Small intestine (tissue), 7 donors: Measurements from ENCODE around the gene DLG2. TPM values are rescaled to one million over a fixed set of nuclear protein-coding genes. Genes with fewer than 3 reads are reported as not detected.

Experiments used
- DNase-seq, 2 donors: peaks; one replicate each; pipeline versions ENCODE4 v3.0.0 to v3.0.0-alpha.2; 2013
- FAIRE-seq: peaks from 2 replicates; lab custom pipeline; 2012; peaks lifted over from hg19 to GRCh38; lab: Jason Lieb, UNC
- H3K27ac ChIP-seq, 3 donors: one replicate each; pipeline ENCODE4 v1.5.1; 2013; ENCODE audit warnings: low read length in 2 of 3, mild to moderate bottlenecking in 2 of 3, control low read depth in 1 of 3, inconsistent platforms in 1 of 3, low read depth in 1 of 3, moderate library complexity in 1 of 3
- H3K27me3 ChIP-seq, 3 donors: one replicate each; pipeline ENCODE4 v1.6.1; 2013; ENCODE audit warnings: low read length in 3 of 3, inconsistent platforms in 1 of 3; ENCODE audit not compliant: control insufficient read depth in 3 of 3, insufficient read depth in 3 of 3
- H3K36me3 ChIP-seq, 3 donors: one replicate each; pipeline ENCODE4 v1.6.1; 2013; ENCODE audit warnings: low read length in 3 of 3, inconsistent platforms in 1 of 3, low read depth in 1 of 3, mild to moderate bottlenecking in 1 of 3, moderate library complexity in 1 of 3; ENCODE audit not compliant: control insufficient read depth in 3 of 3, insufficient read depth in 2 of 3
- H3K4me1 ChIP-seq, 3 donors: one replicate each; pipeline ENCODE4 v1.6.1; 2013; ENCODE audit warnings: low read length in 2 of 3, inconsistent platforms in 1 of 3, low read depth in 1 of 3, mild to moderate bottlenecking in 1 of 3, moderate library complexity in 1 of 3; ENCODE audit not compliant: control insufficient read depth in 3 of 3, insufficient read depth in 2 of 3
- H3K4me3 ChIP-seq, 3 donors: one replicate each; pipeline ENCODE4 v1.5.1; 2013; ENCODE audit warnings: low read length in 3 of 3, control low read depth in 1 of 3, inconsistent platforms in 1 of 3, low read depth in 1 of 3, mild to moderate bottlenecking in 1 of 3, moderate library complexity in 1 of 3
- H3K9me3 ChIP-seq, 2 donors: one replicate each; pipeline ENCODE4 v1.6.1; 2013; ENCODE audit warnings: low read depth in 1 of 2, low read length in 1 of 2; ENCODE audit not compliant: control insufficient read depth in 2 of 2, insufficient read depth in 1 of 2
- whole genome bisulfite sequencing, 3 donors: extraction: QIAGEN DNeasy Blood & Tissue Kit; methylation state at CpG; one replicate each; pipeline ENCODE4 v1.1.7; 2013; 5-methylcytosine and 5-hydroxymethylcytosine counted together
- polyA plus RNA-seq, 4 donors: library from polyadenylated mRNA; stranded (reverse) in 3 of 4; unstranded in 1 of 4; fragments of 200-250 nt in 3 of 4; fragments of 120-200 nt in 1 of 4; gene quantifications; one replicate each; pipeline versions ENCODE4 v1.2.1 to v1.2.3, GENCODE V29; 2013
- donor health status: healthy with polysubstance abuse.
- donor health status: control.
- donor health status: control.
- donor health status: Bipolar disorder and iron deficiency.
- donor health status: healthy.

DLG2 gene
- polyA plus RNA-seq, 4 donors: 0.22 to 1.6 (median 1.1) TPM

DNA sequence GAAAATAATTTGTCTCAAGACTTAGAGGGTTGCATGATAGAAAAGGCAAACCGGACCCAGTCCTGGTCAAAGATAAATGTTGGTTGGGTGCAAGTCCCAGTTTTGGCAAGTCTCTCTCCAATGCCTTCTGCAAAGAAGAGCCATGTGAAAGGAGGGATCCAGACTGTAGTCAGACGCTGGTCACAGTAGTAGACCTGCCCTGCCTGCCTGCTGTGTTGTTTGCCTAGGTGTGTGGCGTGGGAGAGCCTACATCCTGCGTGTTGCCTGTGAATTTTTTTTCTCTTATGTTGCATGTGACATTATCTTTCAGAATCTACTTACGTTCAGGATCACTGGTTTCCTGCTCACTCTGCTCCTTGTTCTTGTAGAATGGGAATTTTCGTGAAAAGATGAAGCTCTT is 2143.3 kb downstream of the DLG2 start:
- WGBS, 3 donors: 63 to 76% (median 63%) methylated on average over 6 of the region's 6 CpGs
- no peak overlapping the region for H3K4me3 ChIP-seq
- no peak for FAIRE-seq

DNA sequence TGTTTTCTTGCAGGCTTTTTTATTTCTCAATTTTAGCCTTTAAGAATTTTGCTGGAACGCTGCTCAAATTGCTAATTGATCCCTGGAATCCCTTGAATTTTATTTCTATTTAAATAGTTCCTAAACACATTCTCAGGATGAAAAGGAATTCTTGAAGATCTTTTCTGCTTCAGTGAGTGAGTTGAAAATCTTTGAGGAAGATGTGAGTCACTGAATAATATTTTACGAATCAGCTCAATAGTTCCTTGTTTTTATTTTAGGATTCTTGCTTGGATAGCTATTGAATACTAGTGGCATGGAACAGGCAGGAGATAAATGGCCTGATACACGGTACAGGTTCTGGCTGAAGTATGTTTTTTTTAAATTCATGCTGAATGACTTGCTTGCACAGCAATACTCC is 2146.3 kb downstream of the DLG2 start:
- no peaks in the 10 kb centered on the region for H3K27me3 ChIP-seq
- WGBS, 3 donors: 56 to 70% (median 58%) methylated on average over 3 of the region's 3 CpGs
- H3K36me3 ChIP-seq: no peaks in the 10 kb centered on the region
- FAIRE-seq (no peak), DNase-seq (no peak)
- H3K27ac ChIP-seq: no peak overlapping the region
- H3K4me3 ChIP-seq: no peak overlapping the region
- no peaks in the 10 kb centered on the region for H3K4me1 ChIP-seq
- no peaks in the 10 kb centered on the region for H3K9me3 ChIP-seq

More for the DNA sequence above, 2143.3 kb downstream of the DLG2 start:
- Histone ChIP-seq H3K4me1 (no peaks in the 10 kb centered on the region), H3K27me3 (no peaks in the 10 kb centered on the region), H3K36me3 (no peaks in the 10 kb centered on the region), H3K9me3 (no peaks in the 10 kb centered on the region), H3K27ac (no peak overlapping the region)
- no peak for DNase-seq

DNA sequence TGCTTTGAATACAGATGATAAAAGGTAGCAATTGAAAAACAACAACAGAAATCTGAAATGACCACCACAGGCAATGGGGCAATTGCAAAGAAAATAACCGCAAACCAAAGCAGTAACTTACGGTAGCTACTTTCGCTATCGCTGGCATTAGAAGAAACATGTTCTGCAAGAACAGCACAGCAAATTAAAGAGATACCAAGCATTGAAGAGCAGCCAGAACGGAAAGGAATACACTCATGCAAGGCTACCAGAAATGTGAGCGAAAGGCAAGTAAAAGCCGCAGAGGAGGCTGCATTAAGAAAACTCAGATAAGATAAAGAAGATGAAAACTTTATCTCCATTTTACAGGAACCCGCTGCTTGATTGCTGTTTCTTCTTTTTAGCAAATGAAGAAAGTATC is 2146.9 kb downstream of the DLG2 start:
- Histone ChIP-seq H3K27me3 (no peaks in the 10 kb centered on the region), H3K27ac (no peak overlapping the region), H3K36me3 (no peaks in the 10 kb centered on the region), H3K9me3 (no peaks in the 10 kb centered on the region), H3K4me3 (no peak overlapping the region), H3K4me1 (no peaks in the 10 kb centered on the region)
- no peak for FAIRE-seq
- 86% methylated on average over 8 of the region's 8 CpGs for WGBS, 3 donors
- DNase-seq: no peak

DNA sequence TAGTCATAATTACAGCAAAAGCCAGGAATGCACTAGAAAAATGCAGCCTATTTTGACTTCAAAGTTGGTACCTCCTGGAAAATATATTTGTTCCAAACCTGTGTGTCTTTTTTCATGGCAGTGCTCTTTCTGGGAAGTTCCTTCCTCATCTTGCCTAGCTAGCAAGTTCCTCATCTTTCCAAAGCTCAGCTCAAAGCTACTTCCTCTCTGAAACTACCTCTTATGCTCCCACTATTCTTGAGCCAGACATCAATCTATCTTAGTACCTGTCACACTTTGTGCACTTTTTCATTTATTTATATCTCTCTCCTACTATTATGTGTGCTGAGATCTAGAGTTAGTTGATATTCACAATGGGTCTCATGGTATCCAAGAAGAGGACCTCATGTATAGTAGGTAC is 2149.4 kb downstream of the DLG2 start:
- no peaks in the 10 kb centered on the region for H3K9me3 ChIP-seq
- H3K4me3 ChIP-seq: no peak overlapping the region
- FAIRE-seq (no peak), DNase-seq (no peak)
- no peaks in the 10 kb centered on the region for H3K27me3 ChIP-seq
- H3K36me3 ChIP-seq: no peaks in the 10 kb centered on the region
- no peak overlapping the region for H3K27ac ChIP-seq
- H3K4me1 ChIP-seq: no peaks in the 10 kb centered on the region

DNA sequence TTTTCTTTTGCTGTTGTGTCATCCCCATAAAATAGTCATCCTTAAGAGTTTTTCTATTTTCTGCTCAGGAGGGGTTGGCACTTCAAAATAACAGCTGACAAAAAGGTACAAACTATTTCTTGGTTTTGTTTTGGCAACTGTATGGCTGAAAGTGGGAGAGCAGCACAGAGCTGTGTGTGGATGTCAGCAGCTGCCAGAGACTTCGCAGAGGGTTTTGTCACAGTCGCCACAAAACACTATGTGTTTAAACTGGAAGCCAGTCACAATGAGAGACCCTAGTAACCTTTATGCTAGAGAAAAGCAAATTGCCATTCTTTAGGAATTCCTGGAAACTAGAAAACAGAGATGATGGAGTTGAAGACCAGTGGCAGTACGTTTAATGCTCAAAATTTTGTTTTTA is 2151.4 kb downstream of the DLG2 start:
- DNase-seq: no peak
- WGBS, 3 donors: 72 to 86% (median 78%) methylated on average over 3 of the region's 3 CpGs
- no peaks in the 10 kb centered on the region for H3K9me3 ChIP-seq
- H3K27me3 ChIP-seq: no peaks in the 10 kb centered on the region
- H3K27ac ChIP-seq: no peak overlapping the region
- H3K4me1 ChIP-seq: peaks cover 0 to 7% (median 0%) of the 10 kb centered on the region in 3 donors
- H3K4me3 ChIP-seq: no peak overlapping the region
- no peaks in the 10 kb centered on the region for H3K36me3 ChIP-seq
- no peak for FAIRE-seq

DNA sequence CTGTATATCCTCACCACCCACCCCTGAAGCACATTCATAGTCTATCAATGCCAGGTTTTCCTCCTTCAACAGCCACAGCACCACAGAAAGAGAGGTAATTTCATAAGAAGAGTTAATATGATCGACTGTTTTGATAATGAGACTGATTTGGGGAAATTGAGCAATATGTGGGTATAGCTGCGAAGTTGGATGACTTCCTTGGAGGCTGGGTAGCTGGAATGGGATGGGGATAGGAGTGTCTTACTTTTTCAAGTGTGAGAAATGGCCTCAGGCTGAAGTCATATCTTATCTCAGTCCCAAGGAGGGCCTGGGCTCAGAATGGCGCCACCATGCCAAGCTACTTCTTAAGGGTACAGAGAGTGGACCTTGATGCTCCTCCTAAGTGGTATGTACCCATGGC is 2153.4 kb downstream of the DLG2 start:
- no peak for FAIRE-seq
- no peaks in the 10 kb centered on the region for H3K9me3 ChIP-seq
- peak overlapping the region in 1 of 3 donors; percentile 61 for H3K27ac ChIP-seq
- WGBS, 3 donors: 55 to 75% (median 65%) methylated on average over 3 of the region's 3 CpGs
- DNase-seq: no peak
- H3K36me3 ChIP-seq: no peaks in the 10 kb centered on the region
- peaks cover 0 to 7% (median 0%) of the 10 kb centered on the region in 3 donors for H3K4me1 ChIP-seq
- no peaks in the 10 kb centered on the region for H3K27me3 ChIP-seq
- no peak overlapping the region for H3K4me3 ChIP-seq

DNA sequence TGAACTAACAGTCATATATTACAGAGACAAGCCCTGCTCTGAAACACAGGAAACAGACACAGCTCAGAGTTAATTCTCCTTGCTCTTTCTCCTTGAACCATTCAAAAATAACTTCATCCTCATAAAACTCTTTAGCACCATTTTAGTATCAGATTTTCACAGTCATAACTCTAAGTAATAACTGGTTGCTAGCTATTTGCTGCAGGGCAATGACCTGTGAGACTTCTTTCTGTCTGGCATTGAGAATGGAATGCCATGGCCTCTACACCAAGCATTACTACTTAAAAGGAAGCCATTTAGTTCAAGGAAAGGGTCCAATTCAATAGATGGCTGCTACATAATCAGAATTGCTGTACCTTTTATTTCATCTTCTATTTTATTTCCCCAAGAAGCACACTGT is 2154.3 kb downstream of the DLG2 start:
- no peaks in the 10 kb centered on the region for H3K27me3 ChIP-seq
- DNase-seq (peak in 1 of 2 donors; percentile 39), FAIRE-seq (no peak)
- no peak overlapping the region for H3K4me3 ChIP-seq
- no peaks in the 10 kb centered on the region for H3K9me3 ChIP-seq
- peaks cover 0 to 7% (median 0%) of the 10 kb centered on the region in 3 donors for H3K4me1 ChIP-seq
- peak overlapping the region in 1 of 3 donors; percentile 60 for H3K27ac ChIP-seq
- no peaks in the 10 kb centered on the region for H3K36me3 ChIP-seq

DNA sequence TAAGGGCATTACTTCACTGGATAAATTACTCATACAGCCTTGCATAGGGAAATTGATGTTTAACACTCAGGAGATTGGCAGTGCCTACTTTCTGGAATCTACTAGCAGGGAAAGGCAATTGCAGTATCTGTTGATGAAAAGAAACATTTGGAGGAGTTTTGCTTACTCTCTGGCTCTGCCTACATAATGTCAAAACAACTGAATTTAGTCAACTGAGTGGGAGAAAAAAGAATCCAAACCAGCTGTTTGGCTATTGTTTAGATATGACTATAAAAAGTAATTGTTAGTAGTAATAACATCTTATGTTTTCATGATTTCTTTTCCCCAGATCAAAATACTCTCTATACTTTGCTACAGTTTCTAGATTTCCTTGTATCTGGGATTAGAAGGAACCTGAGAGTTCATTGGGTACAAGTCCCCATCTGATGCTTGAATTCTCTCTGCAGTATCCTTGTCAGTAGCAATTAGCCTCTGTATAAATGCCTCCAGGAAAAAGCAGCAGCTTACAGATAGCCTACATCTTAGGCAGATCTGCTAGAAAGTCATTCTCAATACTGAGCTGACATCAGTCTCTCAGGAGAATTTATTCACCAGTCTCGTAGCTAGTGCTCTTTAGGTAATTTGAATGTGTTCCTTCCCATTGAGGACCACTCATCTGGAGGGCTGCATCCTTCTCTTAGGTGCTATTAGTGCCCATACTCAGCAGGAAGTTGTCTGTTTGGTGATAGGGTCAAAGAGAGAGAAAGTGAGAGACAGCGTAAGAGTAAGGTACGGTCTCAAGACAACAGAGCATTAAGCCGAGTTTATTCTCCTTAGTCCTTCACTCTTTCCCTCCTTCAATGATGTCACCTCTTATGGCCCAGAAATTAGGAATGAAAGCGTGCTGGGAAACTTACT is 2155.1 kb downstream of the DLG2 start:
- FAIRE-seq (no peak), DNase-seq (no peak)
- Histone ChIP-seq H3K9me3 (no peaks in the 10 kb centered on the region), H3K4me3 (no peak overlapping the region), H3K27me3 (no peaks in the 10 kb centered on the region), H3K36me3 (no peaks in the 10 kb centered on the region), H3K4me1 (peaks cover 0 to 7% (median 0%) of the 10 kb centered on the region in 3 donors), H3K27ac (peak overlapping the region in 1 of 3 donors; percentile 60)
- WGBS, 3 donors: 57 to 89% (median 66%) methylated on average over 5 of the region's 5 CpGs
